GM12874 (cell line): ENCODE data around the gene HCN2.

Experiments
- CTCF ChIP-seq: IDR thresholded peaks from 2 replicates; pipeline ENCODE4 v1.5.1; 2011; ENCODE audit warnings: low read depth, mild to moderate bottlenecking, control low read depth, low read length, moderate library complexity; ENCODE audit not compliant: insufficient read depth

HCN2 gene

GRCh38 chr19:590396-590745 is 690 bp downstream of the HCN2 start:
- no peak for TF ChIP-seq CTCF

GRCh38 chr19:590750-591098 is 1.0 kb downstream of the HCN2 start:
- no peak for TF ChIP-seq CTCF

GRCh38 chr19:591099-591958 is 1.6 kb downstream of the HCN2 start:
- TF ChIP-seq CTCF: no peak

- TF ChIP-seq CTCF: no peak
Observed at GRCh38 chr19:592101-592500, 2.4 kb downstream of the HCN2 start.

GRCh38 chr19:593055-593454 is 3.4 kb downstream of the HCN2 start:
- TF ChIP-seq CTCF: no peak

- no peak for TF ChIP-seq CTCF
Observed at GRCh38 chr19:593505-593904, 3.8 kb downstream of the HCN2 start.

GRCh38 chr19:594265-594870 is 4.7 kb downstream of the HCN2 start:
- no peak for TF ChIP-seq CTCF
